H1 (cell line): ENCODE data around the gene MRPL41. TPM values are rescaled to one million over a fixed set of nuclear protein-coding genes. Genes with fewer than 3 reads are reported as not detected.

Experiments used
- CTCF ChIA-PET: fragments of 300-600 bp; sonication (Branson Sonifier 250); formaldehyde crosslinking; loops from one replicate; lab custom pipeline; 2021; ENCODE audit not compliant: partially characterized antibody; lab: Charles Lee
- POLR2A ChIA-PET: fragments of 300-600 bp; sonication (Branson Sonifier 250); formaldehyde crosslinking; loops from one replicate; lab custom pipeline; 2021; ENCODE audit warnings: inconsistent platforms; ENCODE audit not compliant: partially characterized antibody; lab: Charles Lee
- DNase-seq, 2 experiments: peaks; one replicate each; pipeline versions ENCODE4 v3.0.0 to v3.0.0-alpha.2; 2010 to 2022; ENCODE audit warnings: low spot score in 2 of 2, low read depth in 1 of 2, mixed read lengths in 1 of 2
- FAIRE-seq: peaks from 2 replicates; lab custom pipeline; 2011; peaks lifted over from hg19 to GRCh38; lab: Jason Lieb, UNC
- H2AFZ ChIP-seq: 2 replicates; pipeline ENCODE4 v1.8.1; 2012; ENCODE audit warnings: low read length, inconsistent platforms
- H2AK5ac ChIP-seq: 2 replicates; pipeline ENCODE4 v1.6.1; 2013; ENCODE audit warnings: low read depth, low read length
- H2BK120ac ChIP-seq: replicated peaks from 2 replicates; pipeline ENCODE3; 2013; ENCODE audit warnings: low read depth, low read length, inconsistent platforms
- H2BK12ac ChIP-seq: 2 replicates; pipeline ENCODE4 v1.6.1; 2013; ENCODE audit warnings: low read depth, low read length
- H2BK15ac ChIP-seq: 2 replicates; pipeline ENCODE4 v1.6.1; 2013; ENCODE audit warnings: low read length
- H2BK20ac ChIP-seq: 2 replicates; pipeline ENCODE4 v1.6.1; 2013; ENCODE audit warnings: low read length
- H2BK5ac ChIP-seq: 2 replicates; pipeline ENCODE4 v1.6.1; 2013; ENCODE audit warnings: low read depth, low read length
- H3K14ac ChIP-seq: 2 replicates; pipeline ENCODE4 v1.6.1; 2013; ENCODE audit warnings: inconsistent platforms; ENCODE audit not compliant: insufficient read length
- H3K18ac ChIP-seq: 2 replicates; pipeline ENCODE4 v1.6.1; 2013; ENCODE audit warnings: low read length; ENCODE audit errors: extremely low read depth
- H3K23ac ChIP-seq: 2 replicates; pipeline ENCODE4 v1.6.1; 2013; ENCODE audit warnings: inconsistent platforms; ENCODE audit not compliant: insufficient read length
- H3K23me2 ChIP-seq: 2 replicates; pipeline ENCODE4 v1.6.1; 2013; ENCODE audit warnings: low read depth, low read length
- H3K27ac ChIP-seq: 2 replicates; pipeline ENCODE4 v1.6.1; 2011; ENCODE audit warnings: low read depth, low read length, inconsistent platforms
- H3K27me3 ChIP-seq, 4 experiments: replicated peaks in 1 of 4; 1 replicate in 1 of 4; 2 replicates in 3 of 4; pipeline versions ENCODE4 v1.6.1 to v1.8.1; 2011 to 2013; ENCODE audit warnings: low read length in 3 of 4, mild to moderate bottlenecking in 3 of 4, inconsistent platforms in 2 of 4, mixed read lengths in 2 of 4, moderate library complexity in 1 of 4; ENCODE audit not compliant: control insufficient read depth in 3 of 4, insufficient read depth in 3 of 4; ENCODE audit errors: extremely low read depth in 1 of 4
- H3K36me3 ChIP-seq, 4 experiments: 2 replicates each; pipeline versions ENCODE4 v1.6.1 to v1.8.1; 2011 to 2013; ENCODE audit warnings: mild to moderate bottlenecking in 4 of 4, low read length in 3 of 4, moderate library complexity in 2 of 4, control low read depth in 1 of 4, inconsistent platforms in 1 of 4; ENCODE audit not compliant: insufficient read depth in 4 of 4, control insufficient read depth in 2 of 4
- H3K4ac ChIP-seq: replicated peaks from 2 replicates; pipeline ENCODE3; 2013; ENCODE audit warnings: low read length, low read depth, mixed read lengths, inconsistent platforms; ENCODE audit not compliant: insufficient read length
- H3K4me1 ChIP-seq, 4 experiments: replicated peaks in 1 of 4; 1 replicate in 1 of 4; 2 replicates in 3 of 4; pipeline versions ENCODE4 v1.6.1 to v1.8.1; 2011 to 2013; ENCODE audit warnings: low read length in 3 of 4, inconsistent platforms in 2 of 4, mixed read lengths in 1 of 4; ENCODE audit not compliant: insufficient read depth in 4 of 4, control insufficient read depth in 3 of 4
- H3K4me2 ChIP-seq, 2 experiments: 2 replicates each; pipeline versions ENCODE4 v1.6.1 to v1.8.1; 2011 to 2013; ENCODE audit warnings: low read depth in 2 of 2, low read length in 2 of 2, control low read depth in 1 of 2, inconsistent platforms in 1 of 2, mild to moderate bottlenecking in 1 of 2; ENCODE audit not compliant: insufficient read depth in 1 of 2
- H3K4me3 ChIP-seq, 4 experiments: fragments of 200-600, 300-600 bp in 1 of 4; sonication (generic), shearing (Covaris generic), sonication (Bioruptor Twin) in 1 of 4; 2 replicates each; pipeline versions ENCODE4 v1.5.1 to v1.8.1; 2011 to 2016; ENCODE audit warnings: low read length in 4 of 4, low read depth in 3 of 4, control low read depth in 2 of 4, inconsistent platforms in 2 of 4, mild to moderate bottlenecking in 2 of 4, mixed read lengths in 1 of 4, moderate library complexity in 1 of 4; ENCODE audit not compliant: insufficient read depth in 2 of 4; ENCODE audit errors: extremely low read depth in 1 of 4
- H3K56ac ChIP-seq: replicated peaks from 2 replicates; pipeline ENCODE3; 2013; ENCODE audit warnings: low read depth, mild to moderate bottlenecking, mixed read lengths, low read length, inconsistent platforms; ENCODE audit not compliant: insufficient read length
- H3K79me1 ChIP-seq: 2 replicates; pipeline ENCODE4 v1.6.1; 2013; ENCODE audit warnings: low read depth, low read length, control low read depth
- H3K79me2 ChIP-seq, 2 experiments: 2 replicates each; pipeline versions ENCODE4 v1.6.1 to v1.8.1; 2012 to 2013; ENCODE audit warnings: low read length in 2 of 2, mild to moderate bottlenecking in 2 of 2, inconsistent platforms in 1 of 2; ENCODE audit not compliant: insufficient read depth in 2 of 2, control insufficient read depth in 1 of 2
- H3K9ac ChIP-seq, 4 experiments: replicated peaks in 1 of 4; 1 replicate in 1 of 4; 2 replicates in 3 of 4; pipeline versions ENCODE4 v1.6.1 to v1.8.1; 2011 to 2013; ENCODE audit warnings: low read depth in 3 of 4, low read length in 3 of 4, control low read depth in 2 of 4, mild to moderate bottlenecking in 2 of 4, moderate library complexity in 2 of 4, inconsistent platforms in 1 of 4; ENCODE audit errors: extremely low read depth in 1 of 4
- H3K9me3 ChIP-seq, 2 experiments: 2 replicates each; pipeline versions ENCODE4 v1.6.1 to v1.8.1; 2012 to 2013; ENCODE audit warnings: mild to moderate bottlenecking in 2 of 2, moderate library complexity in 2 of 2, control low read depth in 1 of 2, inconsistent platforms in 1 of 2, low read depth in 1 of 2, low read length in 1 of 2, mixed read lengths in 1 of 2; ENCODE audit not compliant: insufficient read depth in 2 of 2
- H4K20me1 ChIP-seq, 2 experiments: replicated peaks in 1 of 2; 2 replicates each; pipeline versions ENCODE3 to v1.8.1; 2011 to 2013; ENCODE audit warnings: inconsistent platforms in 2 of 2, low read length in 2 of 2, mild to moderate bottlenecking in 1 of 2; ENCODE audit not compliant: insufficient read depth in 2 of 2, control insufficient read depth in 1 of 2
- H4K5ac ChIP-seq: 2 replicates; pipeline ENCODE4 v1.6.1; 2013; ENCODE audit warnings: low read length, low read depth, mixed read lengths, inconsistent platforms; ENCODE audit not compliant: insufficient read length
- H4K8ac ChIP-seq: 2 replicates; pipeline ENCODE4 v1.8.0; 2013; ENCODE audit warnings: mild to moderate bottlenecking, moderate library complexity, low read length, inconsistent platforms; ENCODE audit not compliant: insufficient read depth; ENCODE audit errors: extremely low read depth
- H4K91ac ChIP-seq: replicated peaks from 2 replicates; pipeline ENCODE3; 2013; ENCODE audit warnings: low read length, mixed read lengths, inconsistent platforms; ENCODE audit not compliant: insufficient read length
- EGR1 ChIP-seq: IDR thresholded peaks from 2 replicates; pipeline ENCODE4 v1.6.1; 2011; ENCODE audit warnings: low read depth, low read length, borderline replicate concordance
- FOSL1 ChIP-seq: IDR thresholded peaks from 2 replicates; pipeline ENCODE4 v1.6.1; 2011; ENCODE audit warnings: mild to moderate bottlenecking, low read depth, low read length, moderate library complexity; ENCODE audit not compliant: insufficient read depth
- TAF7 ChIP-seq: optimal IDR thresholded peaks from 2 replicates; pipeline ENCODE3; 2011; ENCODE audit warnings: low read depth, mild to moderate bottlenecking, inconsistent platforms, low read length, moderate library complexity, borderline replicate concordance
- WGBS, 2 experiments: shearing (Covaris generic) in 1 of 2; methylation state at CpG; one replicate each; pipeline versions ENCODE4 v1.1.6 to v1.1.7; 2013 to 2015; ENCODE audit warnings: low lambda C conversion rate in 2 of 2, mixed read lengths in 2 of 2, inconsistent platforms in 1 of 2, low coverage in 1 of 2, missing lambda C conversion rate in 1 of 2; ENCODE audit not compliant: insufficient replicate concordance in 2 of 2, insufficient coverage in 1 of 2, insufficient read length in 1 of 2; ENCODE audit errors: extremely low coverage in 1 of 2, missing lambda C conversion rate in 1 of 2; 5-methylcytosine and 5-hydroxymethylcytosine counted together
- polyA plus RNA-seq, 7 experiments: library from polyadenylated mRNA; depleted of rRNA in 3 of 7; stranded (reverse) in 5 of 7; unstranded in 2 of 7; fragments of >200 nt in 5 of 7; fragments of 200-250 nt in 2 of 7; gene quantifications; 1 replicate in 5 of 7; 2 replicates in 1 of 7; 4 replicates in 1 of 7; pipeline versions ENCODE4 v1.2.1 to v1.2.3, GENCODE V29; 2011 to 2013; ENCODE audit warnings: missing spikeins in 2 of 7, mixed read lengths in 2 of 7
- total RNA-seq: library from RNA; stranded (reverse); fragmentation: NEBNext Ultra II Directional; extraction: Animal tissue kit (Norgen Biotek cat#: 25700); gene quantifications from 2 replicates; pipeline ENCODE4 v1.2.1, GENCODE V29; 2021

The MRPL41 gene
- total and polyA plus RNA-seq, 2 of the 8 experiments (the other 6 are each of a cell fraction or from before 2014, with no cell fraction given): 47.2 to 58.1 TPM

DNA sequence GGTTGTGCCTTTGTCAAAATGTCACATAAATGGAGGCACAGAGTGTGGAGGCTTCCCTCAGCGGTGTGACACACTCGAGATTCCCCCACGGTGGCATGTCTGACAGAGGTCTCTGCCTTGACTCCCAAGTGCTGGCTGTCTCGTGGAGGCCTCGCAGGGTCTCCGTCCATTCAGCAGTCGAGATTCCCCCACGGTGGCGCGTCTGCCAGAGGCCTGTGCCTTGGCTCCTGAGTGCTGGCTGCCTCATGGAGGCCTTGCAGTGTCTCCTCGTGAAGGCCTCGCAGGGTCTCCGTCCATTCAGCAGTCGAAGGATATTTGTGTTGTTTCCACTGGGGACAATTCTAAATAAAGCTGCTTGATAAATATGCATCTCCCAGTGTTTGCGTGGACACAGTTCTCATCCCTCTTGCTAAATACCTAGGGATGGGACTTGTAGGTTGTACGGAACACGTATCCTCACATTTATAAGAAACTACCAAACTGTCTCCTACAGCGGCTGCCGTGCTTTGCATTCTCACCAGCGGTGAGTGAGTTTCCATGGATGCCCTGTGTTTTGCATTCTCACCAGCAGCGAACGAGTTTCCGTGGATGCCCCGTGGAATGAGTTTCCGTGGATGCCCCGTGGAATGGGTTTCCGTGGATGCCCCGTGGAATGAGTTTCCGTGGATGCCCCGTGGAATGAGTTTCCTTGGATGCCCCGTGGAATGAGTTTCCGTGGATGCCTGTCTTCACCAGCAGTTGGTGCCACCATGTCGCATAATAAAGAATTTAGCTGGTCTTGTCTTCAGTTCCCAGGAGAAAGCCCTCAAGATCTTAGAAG, 27.3 kb upstream of the MRPL41 start:
- H2AK5ac ChIP-seq: no peak overlapping the region
- H3K23me2 ChIP-seq: no peaks in the 10 kb centered on the region
- H2BK20ac ChIP-seq: no peak overlapping the region
- no peak overlapping the region for H3K18ac ChIP-seq
- H4K20me1 ChIP-seq: peaks cover 0 to 1% of the 10 kb centered on the region in 2 experiments
- H3K4ac ChIP-seq: no peak overlapping the region
- CTCF ChIA-PET: interaction anchor here (1.0 to 1.7 kb wide), 3 partner anchors 10 to 15 kb away, joined by 4 to 6 read pairs (median 6); no protein-coding TSS in a partner anchor
- no peak overlapping the region for H3K23ac ChIP-seq
- WGBS, 2 experiments: 88% methylated on average over 33 of the region's 33 CpGs; no CpG with 5 or more reads in 1 of the 2 experiments
- H3K14ac ChIP-seq: no peak overlapping the region
- H2BK12ac ChIP-seq: no peak overlapping the region
- H3K4me2 ChIP-seq: no peak overlapping the region
- no peak overlapping the region for H2AFZ ChIP-seq
- no peak overlapping the region for H3K56ac ChIP-seq
- H4K8ac ChIP-seq: no peak overlapping the region
- POLR2A ChIA-PET: no interaction called here
- H2BK15ac ChIP-seq: no peak overlapping the region
- no peaks in the 10 kb centered on the region; a peak in 1 of 4 replicates for H3K9me3 ChIP-seq
- no peak overlapping the region for H3K27ac ChIP-seq
- TF ChIP-seq EGR1: peak; percentile 97
- TF ChIP-seq TAF7: no peak
- 0 out of 2 replicates have a peak, but pooled peaks have one; percentile 36 for TF ChIP-seq FOSL1
- TF ChIP-seq, all 59 proteins: peak for 2
- no peak overlapping the region for H4K5ac ChIP-seq
- H3K27me3 ChIP-seq: no peaks in the 10 kb centered on the region
- no peak overlapping the region for H2BK120ac ChIP-seq
- H3K79me2 ChIP-seq: no peaks in the 10 kb centered on the region
- no peaks in the 10 kb centered on the region for H3K79me1 ChIP-seq
- FAIRE-seq: no peak
- no peaks in the 10 kb centered on the region; a peak in 2 of 8 replicates for H3K36me3 ChIP-seq
- H4K91ac ChIP-seq: no peak overlapping the region
- no peak overlapping the region for H3K9ac ChIP-seq
- no peaks in the 10 kb centered on the region for H3K4me1 ChIP-seq
- H3K4me3 ChIP-seq: no peak overlapping the region
- DNase-seq: no peak
- H2BK5ac ChIP-seq: no peak overlapping the region
